Measurements from ENCODE around the gene ROBO1.

ROBO1 gene

DNA sequence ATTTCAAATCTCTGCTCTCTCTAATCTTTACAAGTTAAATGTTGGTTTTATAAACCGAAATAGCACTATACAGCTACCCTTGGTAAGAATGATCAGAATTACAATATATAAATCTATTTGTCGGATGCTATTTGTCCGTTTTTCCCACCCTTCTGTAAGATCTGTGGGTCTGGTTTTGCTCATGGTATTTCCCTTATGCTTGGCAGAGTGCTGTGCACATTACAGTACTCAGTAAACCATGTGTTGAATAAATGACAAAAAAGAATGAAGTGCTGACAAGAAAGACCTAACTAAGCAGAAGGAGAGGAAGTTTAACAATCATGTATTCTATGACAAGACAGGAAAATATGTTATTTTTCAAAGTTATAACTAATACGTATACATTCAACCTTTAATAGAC lies 827.2 kb downstream of the ROBO1 start:
- TF ChIP-seq, protein P1, sequence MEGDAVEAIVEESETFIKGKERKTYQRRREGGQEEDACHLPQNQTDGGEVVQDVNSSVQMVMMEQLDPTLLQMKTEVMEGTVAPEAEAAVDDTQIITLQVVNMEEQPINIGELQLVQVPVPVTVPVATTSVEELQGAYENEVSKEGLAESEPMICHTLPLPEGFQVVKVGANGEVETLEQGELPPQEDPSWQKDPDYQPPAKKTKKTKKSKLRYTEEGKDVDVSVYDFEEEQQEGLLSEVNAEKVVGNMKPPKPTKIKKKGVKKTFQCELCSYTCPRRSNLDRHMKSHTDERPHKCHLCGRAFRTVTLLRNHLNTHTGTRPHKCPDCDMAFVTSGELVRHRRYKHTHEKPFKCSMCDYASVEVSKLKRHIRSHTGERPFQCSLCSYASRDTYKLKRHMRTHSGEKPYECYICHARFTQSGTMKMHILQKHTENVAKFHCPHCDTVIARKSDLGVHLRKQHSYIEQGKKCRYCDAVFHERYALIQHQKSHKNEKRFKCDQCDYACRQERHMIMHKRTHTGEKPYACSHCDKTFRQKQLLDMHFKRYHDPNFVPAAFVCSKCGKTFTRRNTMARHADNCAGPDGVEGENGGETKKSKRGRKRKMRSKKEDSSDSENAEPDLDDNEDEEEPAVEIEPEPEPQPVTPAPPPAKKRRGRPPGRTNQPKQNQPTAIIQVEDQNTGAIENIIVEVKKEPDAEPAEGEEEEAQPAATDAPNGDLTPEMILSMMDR (IDR thresholded peaks at IDR 0.05) = no peak
- no peak for DNase-seq (ENCODE audit: low spot score)
- Histone ChIP-seq H3K4me3 (no peak overlapping the region), H3K27ac (no peak overlapping the region)

DNA sequence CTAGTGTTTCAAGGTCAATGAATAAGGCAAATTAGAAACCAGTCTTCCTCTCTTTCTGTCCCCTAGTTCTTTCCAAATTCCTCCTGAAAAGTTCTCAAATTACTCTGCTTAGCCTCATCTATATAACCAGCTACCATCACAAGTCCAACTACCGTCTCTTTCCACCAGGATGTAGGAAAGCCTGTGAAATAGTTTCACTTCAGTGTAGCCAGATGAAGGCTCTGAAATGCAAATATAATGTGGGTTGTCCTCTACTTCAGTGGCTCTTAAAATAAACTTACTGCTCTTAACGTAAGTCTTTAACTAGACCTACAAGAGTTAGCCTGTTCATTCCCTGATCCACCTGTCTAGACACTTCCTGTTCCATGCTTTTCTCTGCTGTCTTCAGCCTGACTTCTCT lies 827.7 kb downstream of the ROBO1 start:
- TF ChIP-seq, protein P1 (IDR thresholded peaks at IDR 0.05) = no peak
- no peak for DNase-seq (ENCODE audit: low spot score)
- Histone ChIP-seq H3K27ac (no peak overlapping the region), H3K4me3 (no peak overlapping the region)

DNA sequence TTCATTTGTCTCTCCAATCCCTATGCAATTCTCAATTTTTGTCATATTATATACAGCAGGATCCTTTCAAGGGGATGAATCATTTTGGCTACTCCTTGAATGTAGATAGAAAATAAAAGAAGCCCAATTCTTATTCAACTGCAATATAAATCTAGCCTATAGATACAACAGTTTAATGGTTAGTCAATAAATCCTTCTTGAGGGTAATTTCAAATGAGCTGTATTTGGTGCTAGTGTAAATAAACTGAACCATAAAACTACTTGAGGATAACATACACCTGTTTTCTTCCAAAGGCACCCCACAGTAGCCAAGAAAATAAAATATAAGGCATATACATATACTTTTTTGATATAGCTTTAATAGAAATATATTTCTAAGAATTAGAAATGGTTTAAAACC lies 830.3 kb downstream of the ROBO1 start:
- TF ChIP-seq, protein P1 (IDR thresholded peaks at IDR 0.05) = no peak
- DNase-seq (ENCODE audit: low spot score) = no peak
- Histone ChIP-seq H3K4me3 (no peak overlapping the region), H3K27ac (no peak overlapping the region)

DNA sequence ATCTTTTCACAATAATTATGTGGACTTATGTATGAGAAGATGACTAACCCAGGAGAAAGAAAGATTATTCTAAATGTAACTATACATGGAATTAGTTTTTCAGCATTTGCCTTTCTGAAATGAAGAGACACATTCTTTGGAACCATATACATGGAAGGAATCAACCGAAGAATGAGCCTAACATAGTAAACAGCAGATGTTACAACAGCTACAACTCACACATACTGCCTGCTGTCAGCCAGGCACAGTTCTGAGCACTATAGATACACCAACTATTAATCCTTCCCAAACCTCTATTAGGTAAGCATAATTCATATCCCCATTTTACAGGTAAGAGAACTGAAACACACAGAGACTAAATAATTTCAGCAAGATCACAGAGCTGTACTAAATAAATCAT lies 840.0 kb downstream of the ROBO1 start:
- Histone ChIP-seq H3K4me3 (no peak overlapping the region), H3K27ac (no peak overlapping the region)
- TF ChIP-seq, protein P1 (IDR thresholded peaks at IDR 0.05) = no peak
- no peak for DNase-seq (ENCODE audit: low spot score)

DNA sequence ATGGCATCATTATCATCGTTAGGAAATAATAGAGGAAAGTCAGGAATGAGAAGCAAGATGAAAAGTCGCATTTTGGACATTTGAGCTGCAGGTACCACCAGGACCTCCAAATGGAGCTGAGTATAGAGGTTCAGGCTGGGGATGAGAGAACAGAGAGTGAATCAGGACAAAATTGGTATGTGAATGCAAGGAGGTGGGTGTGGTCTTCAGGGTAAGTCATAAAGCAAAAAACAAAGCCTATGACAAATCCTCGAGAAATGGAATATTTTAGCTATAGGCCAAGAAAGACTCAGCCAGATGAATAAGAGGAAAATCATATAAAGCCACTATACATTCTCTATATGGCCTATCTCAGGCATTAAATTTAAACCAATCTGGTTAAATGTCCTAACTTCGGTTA lies 841.3 kb downstream of the ROBO1 start:
- H3K4me3 ChIP-seq = no peak overlapping the region
- DNase-seq (ENCODE audit: low spot score) = no peak
- TF ChIP-seq, protein P1 (IDR thresholded peaks at IDR 0.05) = no peak

DNA sequence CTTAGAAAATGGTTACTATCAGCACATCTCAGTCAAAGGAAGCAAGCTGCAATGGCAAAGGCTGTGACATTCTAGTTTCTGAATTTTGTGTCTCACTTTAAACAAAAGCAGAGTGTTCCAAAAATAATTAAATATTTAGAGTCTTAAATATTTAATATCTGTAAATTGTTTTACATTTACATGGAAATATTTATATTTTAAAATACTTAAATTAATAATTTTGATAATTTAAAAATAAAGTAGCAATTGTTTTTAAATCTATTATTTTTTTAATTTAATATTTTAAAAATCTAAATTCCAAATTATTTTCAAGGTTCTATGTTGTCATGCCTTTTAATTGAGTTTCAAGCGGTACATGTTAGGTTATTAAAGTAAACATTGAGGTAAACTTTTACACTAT lies 843.1 kb downstream of the ROBO1 start:
- TF ChIP-seq, protein P1 (IDR thresholded peaks at IDR 0.05) = no peak
- no peak for DNase-seq (ENCODE audit: low spot score)
- H3K4me3 ChIP-seq = no peak overlapping the region
- no peak overlapping the region for H3K27ac ChIP-seq

More for the DNA sequence above, 841.3 kb downstream of the ROBO1 start:
- H3K27ac ChIP-seq = no peak overlapping the region

DNA sequence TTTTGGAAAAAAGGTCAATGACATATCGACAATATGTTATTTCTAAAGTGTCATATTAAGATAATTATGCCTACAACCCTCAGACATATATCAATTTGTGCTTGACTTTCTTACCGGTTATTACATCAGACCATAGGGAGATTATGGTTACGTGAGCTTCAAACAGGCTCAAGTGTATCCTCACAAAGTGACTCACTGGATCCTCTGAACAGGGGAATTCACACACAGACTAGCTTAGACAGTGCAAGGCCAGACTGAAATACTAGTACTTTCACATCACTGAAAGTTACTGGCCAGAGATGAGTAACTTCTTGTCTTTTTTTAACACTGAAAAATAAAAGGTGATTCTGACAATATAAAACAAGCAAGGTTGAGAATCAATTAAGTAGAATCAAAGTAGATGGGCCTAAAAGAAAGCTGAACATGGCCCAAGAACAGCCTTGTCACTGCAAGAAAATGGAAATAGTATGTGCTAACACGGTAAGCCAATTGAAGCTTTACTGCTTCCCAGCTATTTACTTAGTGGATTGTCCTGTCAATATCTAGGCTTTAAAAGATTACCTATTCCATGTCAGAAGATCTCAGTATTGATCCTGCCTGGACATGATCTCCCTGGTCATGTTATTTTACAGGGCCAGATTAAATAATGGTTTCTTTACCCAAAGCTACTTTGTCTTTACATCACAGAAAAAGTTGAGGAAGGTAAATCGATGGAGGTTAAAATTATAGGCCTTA lies 848.6 kb downstream of the ROBO1 start:
- DNase-seq (ENCODE audit: low spot score) = no peak
- Histone ChIP-seq H3K27ac (no peak overlapping the region), H3K4me3 (no peak overlapping the region)
- TF ChIP-seq, protein P1 (IDR thresholded peaks at IDR 0.05) = no peak

All from coronary artery (tissue), 2 donors.